ENCODE data around the gene FCRLB.
"Not testable (repeated sequence)": the region's sequence is repeated elsewhere in the genome, so short reads cannot be mapped to it uniquely, and the experiment has no call there.

FCRLB gene

DNA sequence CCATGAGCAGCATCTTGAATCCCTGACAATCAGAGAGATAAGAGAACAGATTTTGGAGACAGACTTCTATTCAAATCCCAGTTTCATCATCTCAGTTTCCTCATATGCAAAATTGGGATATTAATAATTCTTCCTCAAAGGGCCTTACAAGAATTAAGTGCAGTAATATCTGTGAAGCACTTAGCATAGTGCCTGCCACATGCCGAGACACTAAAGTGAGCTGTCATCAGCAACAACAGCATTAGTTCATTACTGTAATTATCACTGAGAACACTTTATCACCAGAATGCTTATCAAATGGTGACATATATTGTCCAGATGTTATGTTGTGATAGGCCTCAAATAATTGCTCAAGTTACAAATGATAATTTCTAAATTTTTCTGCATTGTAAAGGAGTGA, 922 bp upstream of the FCRLB start:
- DNase-seq (ENCODE audit: low read depth in 3 of 3), result no peak

DNA sequence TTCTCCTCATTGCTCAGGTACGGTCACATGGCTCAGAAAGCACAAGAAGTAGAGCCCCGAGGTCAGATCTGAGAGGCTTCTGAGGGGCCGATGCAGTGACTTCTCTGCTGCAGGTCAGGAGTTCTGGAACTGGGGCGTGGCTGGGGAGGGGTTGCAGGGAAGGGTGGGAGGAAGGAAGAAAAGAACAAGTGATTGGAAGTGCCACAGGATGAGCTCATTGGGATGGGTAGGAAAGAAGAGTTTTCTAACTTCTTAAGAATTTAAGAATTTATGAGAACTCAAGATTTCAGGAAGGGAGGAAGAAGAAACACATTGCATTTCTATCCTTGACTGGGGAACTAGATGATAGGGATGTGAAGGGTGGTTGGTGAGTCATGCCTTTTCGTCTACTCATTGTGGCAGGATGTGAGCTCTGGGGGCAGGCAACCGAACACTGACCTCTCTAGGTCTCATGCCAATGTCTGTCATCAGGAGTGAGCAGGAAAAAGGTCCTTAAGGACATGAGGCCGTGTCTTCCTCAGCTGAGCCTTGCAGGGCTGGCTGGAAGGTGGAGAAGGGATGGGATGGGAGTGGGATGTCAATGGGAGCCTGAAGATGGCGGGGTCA, 497 bp downstream of the FCRLB start:
- no peak for DNase-seq (ENCODE audit: low read depth in 3 of 3)

DNA sequence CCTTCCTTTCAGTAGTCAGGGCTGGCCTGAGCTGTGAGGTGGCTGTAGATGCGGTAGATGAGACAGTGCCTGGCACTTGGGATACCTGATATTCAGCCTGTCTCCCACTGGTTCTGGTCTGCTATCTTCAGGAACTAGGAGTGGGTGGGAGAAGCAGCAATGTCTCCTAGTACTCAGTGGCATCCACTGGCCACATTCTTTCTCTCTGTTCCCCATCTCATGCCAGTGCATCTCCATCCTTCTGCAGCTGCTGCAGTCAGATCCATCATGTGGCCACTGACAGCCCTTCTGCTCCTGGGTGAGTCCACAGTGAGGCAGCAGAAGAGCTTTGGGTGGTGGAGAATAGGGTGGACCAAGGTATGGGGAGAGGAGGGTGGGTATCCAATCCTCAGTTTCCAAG, 1.1 kb downstream of the FCRLB start:
- DNase-seq (ENCODE audit: low read depth in 3 of 3), result no peak

DNA sequence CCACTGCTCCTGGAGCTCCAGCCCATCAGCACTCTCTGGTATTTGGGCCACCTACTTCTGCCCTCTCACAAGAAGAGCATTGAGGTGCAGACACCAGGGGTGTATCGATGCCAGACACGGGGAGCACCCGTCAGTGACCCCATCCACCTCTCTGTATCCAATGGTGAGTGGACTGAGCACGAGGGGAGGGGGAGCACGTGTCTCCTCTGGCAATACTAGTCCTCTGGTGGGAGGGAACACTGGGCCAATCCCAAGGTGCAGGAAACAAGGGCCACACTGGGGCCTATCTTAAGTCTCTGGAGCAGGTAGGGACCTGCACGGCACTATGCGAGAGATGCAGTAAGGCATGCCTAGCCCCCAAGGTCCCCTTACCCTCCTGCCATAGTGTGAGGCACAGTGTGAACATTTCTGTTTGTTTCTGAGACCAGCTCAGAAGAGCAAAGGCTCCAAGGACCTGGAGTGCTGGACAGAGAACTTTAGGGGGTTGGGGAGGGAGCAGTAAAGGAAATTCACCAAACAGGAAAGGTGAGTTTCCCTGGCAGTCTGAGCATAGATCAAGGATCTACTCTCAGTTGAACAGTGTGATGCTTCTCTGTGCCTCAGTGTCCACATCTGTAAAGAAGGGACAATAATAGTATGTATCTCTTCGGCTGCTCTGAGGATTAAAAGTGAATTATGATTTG, 2.3 kb downstream of the FCRLB start:
- no peak for DNase-seq (ENCODE audit: low read depth in 3 of 3)

- not testable (repeated sequence) for DNase-seq (ENCODE audit: low read depth in 3 of 3)
Observed at GRCh38 chr1:161725258-161725907, 4.0 kb downstream of the FCRLB start.

DNA sequence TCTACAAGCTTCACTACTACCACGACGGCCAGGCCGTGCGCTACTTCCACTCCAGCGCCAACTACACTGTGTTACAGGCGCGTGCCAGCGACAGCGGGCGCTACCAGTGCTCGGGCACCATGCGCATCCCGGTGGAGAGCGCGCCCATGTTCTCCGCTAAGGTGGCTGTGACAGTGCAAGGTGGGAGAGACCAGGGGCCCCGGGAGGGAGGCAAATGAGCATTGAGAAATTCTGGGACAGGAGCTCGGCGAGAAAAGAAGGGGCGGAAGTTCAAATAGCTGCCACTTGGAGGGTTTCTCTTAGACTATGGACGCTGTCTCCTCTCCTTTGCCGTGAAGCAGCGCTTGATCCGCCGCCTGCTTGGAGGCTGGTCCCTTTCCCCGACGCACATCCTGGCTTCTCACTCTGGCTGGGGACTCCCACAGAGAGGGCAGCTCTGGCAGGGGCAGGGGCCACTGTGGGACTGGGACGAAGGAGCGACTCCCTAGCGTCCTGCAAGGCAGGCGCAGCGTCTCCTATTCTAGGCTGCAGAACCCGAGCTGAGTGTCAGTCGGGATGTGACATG, 4.6 kb downstream of the FCRLB start:
- no peak for DNase-seq (ENCODE audit: low read depth in 3 of 3)

GRCh38 chr1:161726473-161727255, 5.3 kb downstream of the FCRLB start:
- peak in 2 of 3 donors; percentile 30 to 59 for DNase-seq (ENCODE audit: low read depth in 3 of 3)

- DNase-seq (ENCODE audit: low read depth in 3 of 3), result no peak
Observed at GRCh38 chr1:161727256-161727924, 6.0 kb downstream of the FCRLB start.

GRCh38 chr1:161728376-161729226, 7.3 kb downstream of the FCRLB start:
- no peak for DNase-seq (ENCODE audit: low read depth in 3 of 3)

DNA sequence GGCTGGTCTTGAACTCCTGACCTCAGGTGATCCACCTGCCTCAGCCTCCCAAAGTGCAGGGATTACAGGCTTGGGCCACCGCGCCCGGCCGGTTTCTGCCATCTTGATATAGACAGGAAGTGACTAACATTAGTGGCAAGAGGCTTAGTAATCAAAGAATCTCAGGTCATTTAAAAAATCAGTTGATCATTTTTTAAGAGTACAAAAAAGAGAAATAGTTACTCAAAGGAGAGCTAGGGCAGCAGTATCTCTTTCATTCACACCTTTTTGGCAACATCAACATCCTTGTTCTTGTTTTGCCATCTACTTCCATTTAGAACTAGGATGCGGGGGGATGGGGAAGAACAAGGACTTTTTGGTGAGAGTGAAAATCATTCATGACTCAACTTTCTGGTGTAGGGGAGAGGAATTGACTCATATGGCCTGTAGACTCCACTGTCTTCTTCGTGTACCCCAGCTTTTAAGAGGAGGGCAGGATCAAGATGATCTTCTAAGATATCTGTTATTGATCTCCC, 8.8 kb downstream of the FCRLB start:
- DNase-seq (ENCODE audit: low read depth in 3 of 3), result peak in 1 of 3 donors; percentile 31

- no peak for DNase-seq (ENCODE audit: low read depth in 3 of 3)
Observed at GRCh38 chr1:161731241-161731640, 9.9 kb downstream of the FCRLB start.

DNA sequence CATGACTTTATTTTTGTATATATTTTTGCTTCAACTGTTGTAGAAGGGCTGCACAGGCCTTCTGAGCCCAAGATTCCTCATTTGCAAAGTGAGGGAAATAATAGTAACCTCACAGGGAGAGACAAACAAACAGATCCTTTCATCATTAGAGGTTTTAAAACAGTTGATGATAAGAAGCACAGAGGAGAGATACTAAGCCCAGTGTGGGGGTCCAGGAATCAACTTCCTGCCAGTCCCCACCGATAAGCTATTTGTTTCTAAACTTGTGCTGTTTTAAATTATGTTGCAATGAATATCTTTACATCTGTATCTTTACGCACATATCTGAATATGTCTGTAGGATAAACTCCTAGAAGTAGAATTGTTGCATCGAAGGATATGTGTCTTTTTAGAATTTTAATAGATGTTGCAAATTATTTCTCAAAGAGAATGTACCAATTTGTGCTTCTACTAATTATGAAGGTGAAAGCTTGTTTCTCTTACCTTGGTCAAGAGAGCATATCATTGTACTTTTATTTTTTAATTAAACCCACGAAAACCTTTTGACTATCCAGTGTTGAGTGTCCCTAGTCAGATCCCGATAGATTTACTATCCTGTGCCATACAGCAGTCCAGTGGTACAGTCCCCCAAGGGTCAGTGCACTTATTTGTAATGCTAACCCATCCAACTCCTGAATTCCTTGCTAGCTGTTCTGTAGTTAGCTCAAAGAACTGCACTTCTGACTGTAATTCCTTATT, 10.8 kb downstream of the FCRLB start:
- no peak for DNase-seq (ENCODE audit: low read depth in 3 of 3)

DNA sequence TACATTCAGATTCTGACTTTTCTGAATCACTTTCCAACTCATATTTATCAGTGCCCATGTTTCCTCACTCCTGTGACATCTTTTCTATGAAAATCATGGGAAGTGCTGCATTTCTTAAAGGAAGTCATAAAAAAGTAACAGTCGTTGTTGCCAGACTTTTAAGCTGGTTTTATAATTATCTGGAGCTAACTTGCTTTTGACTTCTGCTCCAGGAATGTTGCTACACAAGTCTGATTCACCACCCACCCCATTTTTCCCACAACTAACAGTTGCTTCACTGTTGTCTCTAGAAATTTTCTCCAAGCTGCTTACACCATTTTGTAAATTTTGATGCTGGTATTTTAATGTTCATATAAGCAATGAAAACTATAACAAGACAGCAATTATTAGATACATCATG, 12.2 kb downstream of the FCRLB start:
- DNase-seq (ENCODE audit: low read depth in 3 of 3), result no peak

DNA sequence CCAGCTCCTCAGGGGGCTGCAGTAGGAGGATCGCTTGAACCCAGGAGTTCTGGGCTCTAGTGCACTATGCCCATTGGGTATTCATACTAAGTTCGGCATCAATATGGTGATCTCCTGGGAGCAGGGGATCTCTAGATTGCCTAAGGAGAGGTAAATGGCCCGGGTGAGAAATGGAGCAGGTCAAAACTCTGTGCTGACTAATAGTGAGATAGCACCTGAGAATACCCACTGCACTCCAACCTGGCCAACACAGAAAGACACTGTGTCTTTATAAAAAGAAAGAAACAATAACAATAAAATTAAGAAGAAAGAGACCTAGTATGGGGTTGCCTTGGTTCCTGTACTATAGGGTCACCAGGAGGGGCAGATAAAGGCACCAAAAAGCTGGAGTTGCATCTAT, 14.5 kb downstream of the FCRLB start:
- DNase-seq (ENCODE audit: low read depth in 3 of 3), result no peak

GRCh38 chr1:161736335-161736969, 15.1 kb downstream of the FCRLB start:
- no peak for DNase-seq (ENCODE audit: low read depth in 3 of 3)

DNA sequence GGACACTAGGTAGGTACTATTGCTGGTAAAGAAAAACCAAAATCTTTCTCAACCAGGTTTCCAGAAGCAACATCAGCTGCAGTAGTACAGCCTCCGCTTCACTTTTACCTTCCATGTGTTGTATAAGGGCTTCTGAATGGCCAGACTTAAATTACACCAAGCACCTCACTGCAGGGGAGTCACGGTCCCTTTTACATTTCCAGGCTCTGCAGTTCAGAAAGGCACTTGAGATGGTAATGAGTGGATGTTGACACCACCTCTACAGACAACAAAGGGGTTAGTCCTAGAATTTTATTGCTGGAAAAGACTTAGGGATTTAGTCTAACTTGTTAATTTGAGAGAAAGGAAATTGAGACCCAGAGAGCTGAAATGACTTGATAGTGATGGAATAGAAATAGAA, 16.3 kb downstream of the FCRLB start:
- DNase-seq (ENCODE audit: low read depth in 3 of 3), result no peak

DNA sequence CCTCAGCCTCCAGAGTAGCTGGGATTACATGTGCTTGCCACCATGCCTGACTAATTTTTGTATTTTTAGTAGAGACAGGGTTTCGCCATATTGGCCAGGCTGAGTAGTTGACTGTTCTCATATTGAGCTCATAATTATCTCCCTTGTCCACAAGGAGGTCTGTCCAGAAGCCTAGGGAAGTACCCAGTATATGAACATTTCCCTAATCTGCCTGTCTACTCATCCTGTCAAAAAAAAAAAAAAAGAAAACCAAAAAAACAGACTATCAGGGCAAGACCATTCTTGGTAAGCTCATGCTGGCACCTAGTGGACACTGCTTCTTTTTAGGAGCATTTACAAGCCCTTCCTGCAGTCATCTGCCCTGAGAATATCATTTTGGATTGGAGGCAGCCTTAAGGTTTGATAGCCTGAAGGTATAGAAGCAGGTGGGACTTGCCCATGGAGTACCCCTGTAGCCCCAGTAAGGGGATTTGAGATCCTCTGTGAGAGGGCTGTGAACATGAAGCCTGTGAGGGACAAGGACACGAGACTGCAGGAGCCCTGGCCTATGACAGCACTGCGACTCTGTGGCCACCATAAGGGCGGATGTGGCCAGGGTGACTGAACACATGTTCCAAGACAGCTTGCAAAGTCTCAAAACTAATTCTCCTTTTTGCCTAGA, 17.4 kb downstream of the FCRLB start:
- DNase-seq (ENCODE audit: low read depth in 3 of 3), result no peak

GRCh38 chr1:161739865-161740566, 18.7 kb downstream of the FCRLB start:
- DNase-seq (ENCODE audit: low read depth in 3 of 3), result no peak

Measured in stimulated activated CD4-positive, alpha-beta T cell treated with anti-CD3 and anti-CD28 coated beads, TNF-alpha, amount 100 ng/mL, for 48 hours (primary cell).